NCI-H2107 (cell line): Measurements from ENCODE around the gene FANK1.
"Not testable (repeated sequence)": the region's sequence is repeated elsewhere in the genome, so short reads cannot be mapped to it uniquely, and the experiment has no call there.

ENCODE experiments used
- DNase-seq: peaks from one replicate; lab custom pipeline; 2025; lab: John Stamatoyannopoulos, UW

FANK1 gene, protein sequence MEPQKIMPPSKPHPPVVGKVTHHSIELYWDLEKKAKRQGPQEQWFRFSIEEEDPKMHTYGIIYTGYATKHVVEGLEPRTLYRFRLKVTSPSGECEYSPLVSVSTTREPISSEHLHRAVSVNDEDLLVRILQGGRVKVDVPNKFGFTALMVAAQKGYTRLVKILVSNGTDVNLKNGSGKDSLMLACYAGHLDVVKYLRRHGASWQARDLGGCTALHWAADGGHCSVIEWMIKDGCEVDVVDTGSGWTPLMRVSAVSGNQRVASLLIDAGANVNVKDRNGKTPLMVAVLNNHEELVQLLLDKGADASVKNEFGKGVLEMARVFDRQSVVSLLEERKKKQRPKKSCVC

DNA sequence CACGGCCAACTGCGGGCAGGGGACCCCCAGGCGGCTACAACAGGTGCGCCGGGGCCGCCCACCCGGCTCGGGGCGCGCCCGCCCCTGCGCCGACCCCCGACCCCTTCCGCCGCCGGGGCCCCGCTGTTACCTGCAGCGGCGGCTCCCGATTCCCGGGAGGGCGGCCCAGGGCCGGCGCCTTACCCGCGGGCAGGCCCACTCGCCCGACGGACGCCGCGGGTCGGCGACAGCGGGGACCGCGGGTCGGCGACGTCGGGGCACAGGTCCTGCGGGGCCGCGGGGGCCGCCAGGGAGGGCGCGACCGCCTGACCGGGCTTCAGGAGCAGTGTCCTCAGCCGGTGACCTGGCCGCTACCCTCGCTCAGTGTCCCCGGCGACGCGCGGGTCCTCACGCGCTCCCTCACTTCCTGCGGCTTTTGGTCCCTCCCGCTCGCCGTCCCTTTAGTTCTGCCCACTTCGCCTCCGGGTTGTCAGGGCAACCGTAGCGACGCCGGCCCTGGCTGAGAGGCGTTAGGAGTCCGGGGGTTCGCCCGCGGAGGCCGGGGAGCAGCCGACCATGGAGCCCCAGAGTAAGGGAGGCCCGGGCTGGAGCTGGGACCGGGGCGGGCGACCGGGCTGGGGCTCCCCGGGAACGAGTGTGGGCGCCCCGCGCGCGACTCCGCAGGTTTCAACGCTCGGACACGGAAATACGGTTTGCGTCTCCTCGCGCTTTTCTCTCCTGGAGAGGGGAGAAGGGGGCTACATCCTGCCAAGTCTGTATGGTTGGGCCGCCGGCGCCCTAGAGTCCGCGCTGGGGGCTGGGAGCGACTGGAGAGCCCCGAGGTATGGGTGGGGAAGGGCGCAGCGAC, at the start of gene FANK1:
FANK1 (plus strand) TSS at position 477 of the 847 bp plus-strand sequence; CDS start at position 556, 79 bp downstream.
- DNase-seq, result not testable (repeated sequence)

DNA sequence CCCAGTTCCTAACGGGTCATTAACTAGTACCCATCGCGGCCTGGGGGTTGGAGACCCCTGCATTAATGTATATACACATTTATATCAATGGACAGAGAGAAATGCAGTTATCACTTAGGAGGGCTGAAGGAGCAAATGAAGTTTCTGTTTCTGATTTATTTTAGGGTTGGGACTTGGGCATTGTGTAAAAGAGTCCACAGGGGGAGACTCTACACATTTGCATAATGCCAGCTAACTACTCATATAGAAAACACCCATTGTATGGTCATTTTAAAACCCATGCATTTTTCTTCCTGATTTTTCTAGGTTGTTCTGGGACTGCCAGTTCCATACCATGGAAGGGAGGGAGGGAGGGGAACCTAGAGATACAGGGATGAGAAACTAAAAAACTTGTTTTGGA, 49.5 kb upstream of the FANK1 start:
- DNase-seq, result no peak

DNA sequence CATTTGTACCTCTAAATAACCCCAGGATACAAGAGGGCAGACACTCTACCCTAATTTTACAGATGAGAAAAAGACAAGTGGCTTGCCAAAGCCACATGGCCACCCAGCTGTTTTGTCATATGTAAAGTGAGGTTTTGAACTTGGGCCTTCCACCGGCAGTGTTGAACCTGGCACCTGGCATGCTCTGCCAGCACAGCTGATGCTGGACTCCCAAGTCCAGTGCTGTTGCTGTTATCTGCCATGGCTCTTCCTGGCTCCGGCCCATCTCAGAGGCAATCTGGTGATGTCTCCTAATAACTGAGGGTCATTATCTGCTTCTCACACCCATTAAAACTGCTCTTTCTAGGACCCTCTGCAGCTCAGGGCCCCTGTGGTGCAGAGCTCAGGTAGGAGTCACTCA, 48.0 kb upstream of the FANK1 start:
- DNase-seq, result no peak

DNA sequence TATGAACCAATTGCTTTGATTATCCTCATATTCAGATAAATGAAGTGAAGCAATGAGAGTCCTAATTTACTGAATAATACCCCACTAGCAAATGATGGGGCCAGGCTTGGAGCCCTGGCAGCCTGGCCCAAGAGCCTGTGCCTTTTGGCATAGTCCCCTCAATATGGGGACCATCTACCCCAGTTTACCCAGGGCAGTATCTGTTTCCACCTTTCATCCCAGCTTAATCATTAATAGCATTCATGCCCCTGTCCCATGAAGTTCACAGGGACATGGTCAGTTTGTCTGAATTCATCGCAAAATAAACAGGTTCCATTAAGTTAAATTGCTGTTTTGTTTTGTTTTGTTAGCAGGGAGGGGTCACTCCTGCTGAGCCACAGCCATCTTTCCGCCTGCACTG, 47.5 kb upstream of the FANK1 start:
- DNase-seq, result no peak

DNA sequence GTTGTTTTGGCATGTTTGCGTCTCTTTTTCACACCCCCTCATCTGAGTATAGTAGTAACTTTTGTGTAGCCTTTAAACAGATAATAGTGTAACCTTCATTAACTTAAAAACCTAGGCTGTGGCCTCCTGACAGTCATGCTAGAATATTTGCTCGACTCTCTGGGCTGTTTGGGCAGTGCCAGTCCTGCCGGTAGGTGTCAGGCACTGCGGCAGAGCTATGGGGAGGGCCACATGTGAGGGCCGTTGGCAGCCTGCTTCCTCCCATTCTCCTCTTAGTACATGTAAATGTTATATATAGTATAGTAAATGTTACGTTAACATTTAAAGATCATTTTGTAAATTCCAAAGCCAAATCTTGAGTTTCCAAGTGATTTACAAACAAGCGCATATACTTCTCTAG, 46.9 kb upstream of the FANK1 start:
- DNase-seq, result no peak

DNA sequence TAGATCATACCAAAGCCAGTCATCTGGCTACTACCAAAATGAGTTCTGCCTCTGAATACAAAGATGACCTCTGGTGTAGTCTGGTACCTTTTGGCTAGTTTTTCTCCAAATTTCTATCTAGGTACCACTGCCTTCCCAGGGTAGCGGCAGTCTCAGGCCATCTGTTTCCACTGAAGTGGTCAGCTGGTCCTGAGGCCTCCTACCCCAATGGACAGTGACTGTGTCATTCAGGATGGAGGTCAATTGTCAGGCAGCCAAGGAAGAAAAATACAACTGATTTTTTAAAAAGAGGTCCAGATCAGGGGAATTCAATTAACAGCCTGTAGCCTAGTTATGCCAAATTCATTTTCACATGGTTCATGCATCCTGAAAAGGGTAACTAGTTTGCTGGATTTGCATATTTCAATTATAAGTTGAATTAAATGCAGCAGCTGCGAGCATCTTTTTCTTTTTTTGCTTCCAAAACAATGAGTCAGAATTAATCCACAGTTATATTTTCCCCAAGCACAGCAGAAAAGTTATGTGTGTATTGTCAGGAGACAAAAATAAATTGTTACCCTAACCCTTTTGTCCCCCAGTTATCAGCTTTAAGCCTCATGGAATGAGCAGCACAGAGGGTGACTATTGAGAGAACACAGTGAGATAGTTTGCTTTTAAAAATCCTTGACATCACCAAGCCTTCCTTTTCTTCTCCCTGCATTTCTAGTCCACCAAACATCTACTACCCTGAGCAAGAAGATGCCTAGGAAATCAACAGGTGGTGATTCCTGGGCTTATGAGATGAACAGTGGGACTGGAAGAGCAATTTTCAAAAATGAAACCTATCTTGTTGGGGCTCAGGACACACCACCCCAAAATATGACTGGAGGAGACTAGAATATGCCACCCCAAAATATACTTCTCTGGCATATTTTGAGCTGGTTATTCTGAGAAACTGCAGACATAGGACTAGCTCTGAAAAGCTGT, 45.3 kb upstream of the FANK1 start:
- no peak for DNase-seq

DNA sequence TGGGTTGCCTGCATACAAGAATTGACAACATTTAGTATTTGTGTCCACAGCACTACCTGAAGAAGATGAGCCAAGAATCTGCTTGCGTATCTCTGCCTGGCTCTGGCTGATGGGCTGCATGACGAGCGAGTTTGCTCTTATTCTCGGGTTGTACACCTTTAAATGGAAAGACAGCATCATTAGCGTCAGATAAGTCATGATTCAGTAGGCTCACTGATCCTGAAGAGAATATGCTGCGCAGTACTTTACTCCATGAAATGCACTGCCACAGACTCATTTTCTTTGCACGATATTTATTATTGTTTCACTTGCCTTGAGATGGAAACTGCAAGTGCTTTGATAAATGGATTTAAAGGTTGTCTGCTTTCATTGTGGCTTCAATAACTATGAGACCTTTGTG, 43.9 kb upstream of the FANK1 start:
- DNase-seq, result no peak

DNA sequence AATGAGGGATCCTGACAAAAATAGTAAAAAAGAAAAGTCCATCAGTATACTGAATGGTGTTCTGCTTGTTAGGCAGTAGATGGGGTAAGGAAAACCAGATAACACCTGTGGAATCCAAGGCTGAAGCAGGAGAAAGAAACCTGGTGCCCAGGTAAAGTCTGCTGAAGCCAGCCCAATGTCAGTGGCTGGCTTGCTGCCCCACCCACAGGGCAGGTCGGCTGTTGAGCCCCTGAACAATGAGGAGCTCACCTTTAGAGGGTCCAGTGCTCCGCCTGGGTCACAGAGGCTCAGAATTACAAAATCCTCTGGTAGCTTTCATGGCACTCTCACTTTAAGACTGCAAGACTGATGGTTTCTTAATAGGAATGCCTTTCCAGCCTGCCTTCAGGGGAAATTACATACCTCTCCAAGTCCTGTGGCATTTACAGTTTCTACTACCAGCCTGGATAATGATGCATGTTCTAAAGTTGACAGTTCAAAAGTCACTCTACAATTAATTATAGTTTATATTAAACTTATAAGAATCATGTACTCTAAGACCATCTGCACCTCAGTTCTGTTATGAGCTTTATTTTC, 39.1 kb upstream of the FANK1 start:
- DNase-seq, result no peak

DNA sequence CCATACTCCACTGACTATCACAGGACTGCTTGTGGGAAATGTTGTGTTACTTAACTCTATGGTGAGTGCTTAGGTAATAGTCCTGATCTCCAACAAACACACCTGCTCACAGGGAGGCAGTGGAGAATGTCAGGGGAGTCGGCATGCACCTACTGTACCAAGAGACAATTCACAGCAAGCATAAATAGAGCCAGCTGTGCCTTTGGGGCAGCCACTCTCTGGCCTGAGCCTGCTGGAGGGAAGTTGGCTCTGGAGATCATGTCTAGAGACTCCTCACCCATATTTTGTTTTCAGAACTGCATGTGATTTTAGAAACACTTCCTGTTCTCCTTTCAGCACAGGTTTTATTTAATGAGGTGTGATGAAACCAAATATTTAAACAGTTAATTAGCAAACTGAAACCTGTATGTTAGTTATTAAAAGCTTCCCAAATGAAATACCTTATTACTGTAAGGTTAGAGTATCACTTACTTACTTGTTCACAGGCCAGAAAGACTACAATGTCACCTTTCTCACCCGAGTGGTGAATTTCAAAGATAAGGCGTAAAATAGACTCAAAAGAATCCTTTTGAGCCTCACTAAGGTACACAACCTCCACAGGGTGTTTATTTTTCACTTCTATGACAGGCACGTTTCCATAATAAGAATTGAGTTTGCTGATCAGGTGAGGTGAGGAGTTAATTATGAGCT, 37.1 kb upstream of the FANK1 start:
- no peak for DNase-seq

DNA sequence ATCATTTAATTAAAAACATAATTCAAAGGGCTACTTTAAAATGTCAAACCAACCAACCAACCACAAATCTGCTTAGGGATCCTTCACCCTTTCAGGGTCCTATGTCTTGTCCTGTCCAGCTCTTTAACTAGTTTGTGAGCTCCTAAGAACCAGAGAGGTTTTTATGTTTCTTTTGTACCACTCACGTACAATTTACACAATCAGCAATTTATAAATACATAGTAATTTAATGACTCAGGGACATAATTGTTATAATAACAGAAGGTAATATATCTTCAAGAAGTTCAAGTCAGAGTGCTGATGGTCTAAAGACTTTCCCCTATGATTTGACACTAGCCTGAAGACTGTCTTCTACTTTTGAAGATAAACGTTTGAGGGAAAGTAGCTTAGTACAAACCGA, 31.2 kb upstream of the FANK1 start:
- no peak for DNase-seq

DNA sequence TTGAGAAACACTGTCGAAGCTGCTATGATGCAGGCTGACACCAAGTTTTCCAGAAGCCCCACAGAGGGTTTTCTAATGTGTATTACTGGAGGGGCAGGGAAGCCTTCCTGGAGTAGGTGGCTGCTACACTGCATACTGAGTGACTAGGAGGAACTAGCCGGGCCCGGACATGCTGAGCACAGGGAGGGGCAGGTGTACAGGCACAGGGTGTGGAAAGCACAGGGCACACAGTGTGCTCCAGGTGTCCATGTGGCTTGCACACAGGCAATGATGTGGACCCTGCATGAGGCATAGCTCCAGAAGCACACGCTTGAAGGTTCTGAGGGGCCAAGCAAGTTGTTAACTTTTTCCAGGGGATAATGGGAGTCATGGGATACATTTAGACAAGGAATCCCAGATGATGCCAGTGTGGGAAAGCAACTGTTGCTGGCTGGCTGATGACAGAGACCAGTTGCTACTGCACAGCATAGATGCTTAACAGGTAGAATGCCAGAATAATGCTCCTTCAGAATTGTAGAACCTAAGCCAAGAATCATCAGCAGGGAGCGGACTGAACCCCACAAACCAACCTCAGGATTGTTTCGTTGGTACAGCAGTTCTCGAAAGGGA, 29.8 kb upstream of the FANK1 start:
- no peak for DNase-seq

DNA sequence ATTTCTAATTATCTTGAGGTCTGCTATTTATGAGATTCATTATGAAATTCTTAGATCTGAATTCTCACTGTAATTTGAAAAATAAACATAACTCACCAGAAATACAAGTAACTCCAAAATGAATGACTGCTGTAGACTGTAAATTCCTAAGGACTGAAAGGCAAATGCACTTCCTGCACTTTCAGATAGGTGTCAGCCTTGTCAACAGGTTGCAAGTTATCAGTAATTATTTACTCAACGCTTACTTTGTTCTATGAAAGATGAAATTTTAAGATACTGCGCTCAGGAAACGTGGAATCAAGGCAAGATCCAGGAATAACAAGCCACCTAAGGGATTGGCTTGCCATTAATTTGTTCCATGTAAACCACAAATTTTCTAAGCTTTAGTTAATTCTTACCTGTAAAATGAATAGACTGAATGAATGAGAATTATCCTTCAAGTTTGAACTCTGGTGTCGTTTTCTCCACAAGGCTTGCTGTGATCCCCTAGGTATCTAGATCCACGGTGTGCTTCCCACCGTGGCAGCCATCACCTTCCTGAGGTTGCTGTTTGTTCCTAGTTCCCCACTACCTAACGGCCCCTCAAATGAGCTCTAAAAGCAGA, 27.9 kb upstream of the FANK1 start:
- no peak for DNase-seq

DNA sequence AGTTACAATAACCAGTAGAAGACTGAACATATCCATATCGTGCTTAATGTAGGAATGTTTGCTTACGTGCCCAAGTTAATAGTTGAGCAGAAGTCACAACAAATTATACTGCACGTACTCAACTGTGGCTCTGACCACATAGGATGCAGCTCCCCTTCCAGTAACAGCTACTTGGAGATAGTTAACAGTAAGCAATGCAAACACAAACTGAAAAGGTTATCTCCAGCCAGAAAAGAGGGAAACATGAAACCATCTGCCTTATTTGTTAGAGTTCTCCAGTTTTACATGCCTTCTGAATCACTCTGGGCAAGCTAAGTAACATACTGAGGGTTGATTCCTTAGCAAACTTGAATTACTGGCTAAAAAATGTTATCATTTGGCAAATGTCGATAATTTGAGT, 25.0 kb upstream of the FANK1 start:
- DNase-seq, result no peak

DNA sequence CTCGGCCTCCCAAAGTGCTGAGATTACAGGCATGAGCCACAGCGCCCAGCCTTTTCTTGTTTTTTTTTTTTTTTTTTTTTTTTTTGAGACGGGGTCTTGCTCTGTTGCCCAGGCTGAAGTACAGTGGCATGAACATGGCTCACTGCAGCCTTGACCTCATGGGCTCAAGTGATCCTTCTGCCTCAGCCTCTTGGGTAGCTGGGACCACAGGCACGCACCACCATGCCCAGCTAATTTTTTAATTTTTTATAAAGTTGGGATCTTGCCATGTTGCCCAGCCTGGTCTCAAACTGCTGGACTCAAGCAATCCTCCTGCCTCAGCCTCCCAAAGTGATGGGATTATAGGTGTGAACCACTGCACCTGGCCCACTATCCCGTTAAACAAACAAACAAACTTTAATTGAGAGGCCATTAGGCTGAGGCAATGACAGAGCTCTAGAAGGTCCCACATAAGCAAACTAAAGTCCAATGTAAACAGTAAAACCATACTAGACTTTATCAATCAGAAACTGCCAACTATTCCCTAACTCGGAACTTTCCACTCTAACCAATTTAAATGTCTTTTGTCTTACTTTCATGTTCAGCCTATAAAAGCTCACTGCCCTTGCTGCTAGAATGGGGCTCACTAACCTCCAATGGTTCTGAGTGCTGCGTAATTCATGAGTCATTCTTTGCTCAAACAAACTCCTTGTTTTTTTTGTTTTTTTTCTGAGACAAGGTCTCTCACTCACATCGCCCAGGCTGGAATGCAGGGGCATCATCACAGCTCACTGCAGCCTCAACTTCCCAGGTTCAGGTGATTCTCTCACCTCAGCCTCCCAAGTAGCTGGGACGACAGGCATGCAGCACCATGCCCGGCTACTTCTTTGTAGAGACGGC, 17.2 kb upstream of the FANK1 start:
- DNase-seq, result no peak

DNA sequence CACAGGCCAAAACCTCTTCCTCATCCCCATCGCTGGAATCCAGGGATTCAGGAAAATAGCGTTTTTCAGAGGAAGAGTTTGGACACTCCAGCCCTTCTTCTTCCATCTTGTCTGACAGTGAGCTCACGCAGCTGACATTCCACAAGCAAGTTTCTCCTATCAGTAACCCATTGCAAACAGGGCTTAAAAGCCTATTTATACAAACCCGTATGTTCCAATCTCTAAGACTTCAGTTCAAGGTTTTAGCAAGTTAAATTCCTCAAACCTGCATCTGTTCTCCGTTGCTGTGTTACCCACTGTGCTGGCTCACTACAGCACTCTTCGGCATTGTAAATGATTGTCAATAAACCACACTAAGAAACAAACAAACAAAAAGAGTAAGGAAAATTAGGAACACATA, 15.6 kb upstream of the FANK1 start:
- no peak for DNase-seq

DNA sequence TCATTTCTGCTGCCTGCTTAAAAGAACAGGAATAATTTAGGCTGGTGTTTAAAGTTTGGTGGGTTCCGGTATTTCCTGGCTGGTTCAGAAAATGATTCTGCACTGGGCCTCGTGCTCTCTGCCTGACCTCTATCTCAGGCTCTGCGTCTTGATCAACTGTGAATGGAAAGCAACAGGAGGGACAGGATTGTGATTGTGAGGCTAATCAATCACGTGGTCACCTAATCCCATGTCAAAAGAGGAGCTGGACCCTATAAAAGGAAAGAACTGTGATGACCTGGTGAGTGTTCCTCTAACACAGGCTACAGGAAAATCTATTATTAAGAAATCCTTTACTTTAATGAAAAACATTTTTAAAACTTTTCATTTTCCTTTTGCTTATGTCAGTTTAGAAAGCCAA, 15.2 kb upstream of the FANK1 start, which contains the start of gene DHX32:
DHX32 (minus strand) TSS at position 101 of the 400 bp plus-strand sequence. CDS start 468 bp downstream, outside the sequence.
- DNase-seq, result no peak

DNA sequence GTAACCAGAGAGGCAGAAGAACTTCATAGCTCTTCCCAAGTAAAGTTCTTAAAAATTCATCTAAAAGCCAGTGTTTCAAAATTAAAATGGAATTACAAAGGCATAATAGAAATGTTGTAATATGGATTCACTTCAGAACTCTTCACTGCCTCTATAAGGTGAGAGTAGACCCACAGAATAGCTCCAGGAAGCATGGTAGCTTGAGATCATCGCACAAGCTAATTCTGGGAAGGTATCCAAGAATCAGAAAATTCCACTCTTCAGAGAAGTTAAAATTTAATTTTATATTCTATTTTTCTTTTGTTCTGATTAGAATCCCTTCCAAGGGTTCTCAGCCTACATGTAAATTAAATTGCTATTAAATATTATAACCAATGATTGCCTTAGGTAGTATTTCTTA, 13.8 kb upstream of the FANK1 start:
- DNase-seq, result no peak

DNA sequence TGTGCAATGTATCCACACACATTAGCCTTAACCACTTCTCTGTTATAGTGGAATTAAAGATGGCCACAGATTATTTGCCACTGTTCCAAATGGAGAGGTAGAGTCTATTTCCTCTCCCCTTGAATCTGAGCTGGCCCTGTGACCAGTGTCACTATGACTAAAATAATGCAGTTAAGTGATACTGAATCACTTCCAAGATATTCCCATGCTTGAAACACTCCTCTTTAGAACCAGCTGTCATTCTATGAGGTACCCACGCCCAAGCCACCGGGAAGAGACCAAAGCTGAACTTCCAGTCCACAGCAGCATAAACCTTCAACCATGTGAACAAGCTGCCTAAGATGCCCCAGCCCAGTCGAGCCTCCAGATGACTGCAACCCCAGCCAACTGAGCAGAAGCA, 13.2 kb upstream of the FANK1 start:
- DNase-seq, result no peak

DNA sequence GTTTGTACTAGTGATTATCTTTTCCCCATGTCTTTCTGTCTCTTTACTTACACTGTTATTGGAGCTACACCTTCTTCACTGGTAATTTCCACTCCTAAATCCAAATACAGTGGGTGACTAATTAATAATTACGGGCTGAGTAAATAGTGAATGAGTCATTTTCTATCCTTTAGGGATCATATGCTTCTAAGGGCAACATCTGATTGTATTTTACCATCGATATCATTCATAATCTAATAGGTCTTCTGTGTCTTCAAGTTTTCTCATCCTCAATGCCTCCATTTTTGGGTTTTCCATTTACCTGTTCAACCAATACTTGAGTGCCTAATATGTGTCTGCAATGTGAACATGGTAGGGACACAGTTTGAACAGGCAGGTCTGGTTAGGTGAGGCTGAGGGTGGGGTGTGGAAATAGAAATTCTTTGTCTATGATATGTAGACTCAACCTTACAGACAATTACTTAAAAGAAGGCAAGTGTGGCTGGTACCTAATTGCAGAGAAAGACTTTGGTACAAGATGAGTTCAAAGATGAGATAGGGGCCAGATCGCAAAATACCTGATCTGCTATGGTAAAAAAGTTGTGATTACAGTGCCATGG, 9.4 kb upstream of the FANK1 start:
- DNase-seq, result no peak
